Measurements from ENCODE around the gene ZIM2.
"Not testable (repeated sequence)": the region's sequence is repeated elsewhere in the genome, so short reads cannot be mapped to it uniquely, and the experiment has no call there.

The ZIM2 gene

GRCh38 chr19:56840451-56841192, at the start of gene ZIM2, which contains the start of gene PEG3:
TSS of gene ZIM2 (minus strand) at chr19:56840726. CDS start at chr19:56824277, 16,449 bp downstream.
TSS of gene PEG3 (minus strand) at chr19:56840726. CDS start at chr19:56824655, 16,071 bp downstream.
- DNase-seq (ENCODE audit: low read depth) = no peak

- no peak for DNase-seq (ENCODE audit: low read depth)
Observed at GRCh38 chr19:56885173-56885985, 44.9 kb upstream of the ZIM2 start.

GRCh38 chr19:56884441-56884840, 43.9 kb upstream of the ZIM2 start:
- no peak for DNase-seq (ENCODE audit: low read depth)

- no peak for DNase-seq (ENCODE audit: low read depth)
Observed at GRCh38 chr19:56880592-56881190, 40.2 kb upstream of the ZIM2 start.

- DNase-seq (ENCODE audit: low read depth) = no peak
Observed at GRCh38 chr19:56877069-56877715, 36.7 kb upstream of the ZIM2 start.

- DNase-seq (ENCODE audit: low read depth) = no peak
Observed at GRCh38 chr19:56875717-56876116, 35.2 kb upstream of the ZIM2 start.

GRCh38 chr19:56874530-56874929, 34.0 kb upstream of the ZIM2 start:
- no peak for DNase-seq (ENCODE audit: low read depth)

GRCh38 chr19:56873493-56873892, 33.0 kb upstream of the ZIM2 start:
- no peak for DNase-seq (ENCODE audit: low read depth)

- DNase-seq (ENCODE audit: low read depth) = no peak
Observed at GRCh38 chr19:56869886-56870285, 29.4 kb upstream of the ZIM2 start.

GRCh38 chr19:56868446-56868845, 27.9 kb upstream of the ZIM2 start:
- no peak for DNase-seq (ENCODE audit: low read depth)

GRCh38 chr19:56866538-56866937, 26.0 kb upstream of the ZIM2 start:
- DNase-seq (ENCODE audit: low read depth) = no peak

- no peak for DNase-seq (ENCODE audit: low read depth)
Observed at GRCh38 chr19:56864443-56865125, 24.1 kb upstream of the ZIM2 start.

- no peak for DNase-seq (ENCODE audit: low read depth)
Observed at GRCh38 chr19:56862741-56863140, 22.2 kb upstream of the ZIM2 start.

- DNase-seq (ENCODE audit: low read depth) = not testable (repeated sequence)
Observed at GRCh38 chr19:56860409-56860808, 19.9 kb upstream of the ZIM2 start.

GRCh38 chr19:56858026-56858425, 17.5 kb upstream of the ZIM2 start:
- no peak for DNase-seq (ENCODE audit: low read depth)

GRCh38 chr19:56856822-56857221, 16.3 kb upstream of the ZIM2 start:
- DNase-seq (ENCODE audit: low read depth) = no peak

GRCh38 chr19:56852361-56852760, 11.8 kb upstream of the ZIM2 start:
- DNase-seq (ENCODE audit: low read depth) = not testable (repeated sequence)

GRCh38 chr19:56848166-56848565, 7.6 kb upstream of the ZIM2 start:
- no peak for DNase-seq (ENCODE audit: low read depth)

- no peak for DNase-seq (ENCODE audit: low read depth)
Observed at GRCh38 chr19:56842412-56842811, 1.9 kb upstream of the ZIM2 start.

- DNase-seq (ENCODE audit: low read depth) = no peak
Observed at GRCh38 chr19:56841193-56841543, 642 bp upstream of the ZIM2 start.

GRCh38 chr19:56839652-56840450, 675 bp downstream of the ZIM2 start:
- no peak for DNase-seq (ENCODE audit: low read depth)

All from HS-27A (cell line).